CD4-positive, alpha-beta memory T cell (primary cell): ENCODE measurements around the gene EIPR1. TPM values are rescaled to one million over a fixed set of nuclear protein-coding genes. Genes with fewer than 3 reads are reported as not detected.

ENCODE experiments used
- CTCF ChIA-PET: fragments of 350-600 bp; sonication (Branson Sonifier 250); formaldehyde crosslinking; loops from one replicate; lab custom pipeline; 2021; ENCODE audit warnings: inconsistent platforms; ENCODE audit not compliant: partially characterized antibody; lab: Charles Lee
- POLR2A ChIA-PET: fragments of 350-600 bp; sonication (Branson Sonifier 250); formaldehyde crosslinking; loops from one replicate; lab custom pipeline; 2021; ENCODE audit not compliant: partially characterized antibody; lab: Charles Lee
- DNase-seq, 5 donors: peaks; one replicate each; pipeline versions ENCODE4 v3.0.0 to v3.0.0-alpha.2; 2020 to 2022; ENCODE audit warnings: mixed read lengths in 1 of 5
- H3K27ac ChIP-seq: one replicate; pipeline ENCODE4 v1.7.0; 2013; ENCODE audit warnings: low read depth, low read length
- H3K27me3 ChIP-seq: 2 replicates; pipeline ENCODE4 v1.7.0; 2013; ENCODE audit warnings: mild to moderate bottlenecking, low read length, moderate library complexity; ENCODE audit not compliant: insufficient read depth
- H3K36me3 ChIP-seq: 2 replicates; pipeline ENCODE4 v1.7.0; 2013; ENCODE audit warnings: mild to moderate bottlenecking, low read length, moderate library complexity; ENCODE audit not compliant: insufficient read depth
- H3K4me1 ChIP-seq: 2 replicates; pipeline ENCODE4 v1.7.0; 2013; ENCODE audit warnings: mild to moderate bottlenecking, low read length, moderate library complexity; ENCODE audit not compliant: insufficient read depth
- H3K4me3 ChIP-seq, 2 donors: one replicate each; pipeline ENCODE4 v1.7.0; 2013; ENCODE audit warnings: low read length in 2 of 2, mild to moderate bottlenecking in 1 of 2
- H3K9me3 ChIP-seq, 2 donors: one replicate each; pipeline ENCODE4 v1.7.0; 2013; ENCODE audit warnings: low read length in 2 of 2, control low read depth in 1 of 2; ENCODE audit not compliant: control insufficient read depth in 1 of 2
- H3K27ac Mint-ChIP-seq, 7 donors: one replicate each; pipeline ENCODE4 v1.8.0; 2020 to 2021; ENCODE audit warnings: mixed read lengths in 7 of 7, mild to moderate bottlenecking in 6 of 7, inconsistent platforms in 3 of 7, moderate library complexity in 3 of 7
- H3K27me3 Mint-ChIP-seq, 2 donors: one replicate each; pipeline ENCODE4 v1.8.0; 2020 to 2021; ENCODE audit warnings: mixed read lengths in 2 of 2
- H3K36me3 Mint-ChIP-seq, 2 donors: one replicate each; pipeline ENCODE4 v1.8.0; 2020 to 2021; ENCODE audit warnings: mixed read lengths in 2 of 2, inconsistent platforms in 1 of 2, mild to moderate bottlenecking in 1 of 2
- H3K4me1 Mint-ChIP-seq, 4 donors: one replicate each; pipeline ENCODE4 v1.8.0; 2020 to 2021; ENCODE audit warnings: mixed read lengths in 4 of 4, mild to moderate bottlenecking in 1 of 4
- H3K4me3 Mint-ChIP-seq, 8 donors: one replicate each; pipeline ENCODE4 v1.8.0; 2020 to 2021; ENCODE audit warnings: mixed read lengths in 8 of 8, mild to moderate bottlenecking in 7 of 8, moderate library complexity in 6 of 8, inconsistent platforms in 3 of 8
- H3K9me3 Mint-ChIP-seq, 8 donors: one replicate each; pipeline ENCODE4 v1.8.0; 2020 to 2021; ENCODE audit warnings: mixed read lengths in 8 of 8, mild to moderate bottlenecking in 5 of 8, inconsistent platforms in 3 of 8, moderate library complexity in 1 of 8
- intact Hi-C: fragments of 100-400 bp; cut with micrococcal nuclease; formaldehyde crosslinking; loops from one replicate; pipeline ENCODE4 v1.15.1; 2023
- polyA plus RNA-seq, 2 donors: library from polyadenylated mRNA; unstranded; fragments of 300-500 nt; fragmentation: Illumina TruSeq; gene quantifications; one replicate each; pipeline ENCODE4 v1.2.3, GENCODE V29; 2021
- total RNA-seq, 2 experiments: library from RNA; stranded (reverse); gene quantifications; one replicate each; pipeline ENCODE4 v1.2.3, GENCODE V29; 2021

Gene EIPR1
- total and polyA plus RNA-seq, 4 experiments from 2014 or later, result 18.2 to 48.0 (median 26.2) TPM

DNA sequence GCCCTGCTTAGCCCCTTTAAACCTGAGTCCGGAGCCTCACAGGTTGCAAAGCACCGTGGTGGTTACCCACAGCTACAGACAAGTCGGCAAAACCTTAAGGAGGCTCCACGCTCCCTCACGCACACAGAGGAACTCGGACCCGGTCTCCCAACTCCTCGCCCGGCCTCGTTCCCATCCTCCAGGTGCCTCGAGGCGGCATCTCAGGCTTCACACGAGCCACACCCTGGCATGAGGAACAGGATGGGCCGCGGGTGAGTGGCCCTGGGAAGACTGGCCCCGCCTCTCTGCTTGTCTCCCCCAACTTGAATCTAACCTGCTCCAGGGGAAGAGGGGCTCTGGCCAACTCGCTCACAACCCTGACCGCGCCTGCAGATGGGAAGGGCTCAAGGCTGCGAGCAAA is 97.4 kb downstream of the EIPR1 start:
- H3K36me3 ChIP-seq, result no peaks in the 10 kb centered on the region
- Mint-ChIP-seq H3K27ac (no peak overlapping the region), H3K4me1 (peaks cover 0 to 18% (median 0%) of the 10 kb centered on the region in 4 donors), H3K27me3 (no peaks in the 10 kb centered on the region), H3K9me3 (peaks cover 3 to 17% (median 12%) of the 10 kb centered on the region in 8 donors), H3K36me3 (peaks cover 31 to 49% of the 10 kb centered on the region in 2 donors), H3K4me3 (no peak overlapping the region)
- intact Hi-C loops, result no loop called here
- ChIA-PET CTCF (no interaction called here), POLR2A (no interaction called here)
- no peak overlapping the region for H3K27ac ChIP-seq
- H3K9me3 ChIP-seq, result no peaks in the 10 kb centered on the region
- no peaks in the 10 kb centered on the region for H3K27me3 ChIP-seq
- no peak for DNase-seq
- no peaks in the 10 kb centered on the region for H3K4me1 ChIP-seq
- no peak overlapping the region for H3K4me3 ChIP-seq

DNA sequence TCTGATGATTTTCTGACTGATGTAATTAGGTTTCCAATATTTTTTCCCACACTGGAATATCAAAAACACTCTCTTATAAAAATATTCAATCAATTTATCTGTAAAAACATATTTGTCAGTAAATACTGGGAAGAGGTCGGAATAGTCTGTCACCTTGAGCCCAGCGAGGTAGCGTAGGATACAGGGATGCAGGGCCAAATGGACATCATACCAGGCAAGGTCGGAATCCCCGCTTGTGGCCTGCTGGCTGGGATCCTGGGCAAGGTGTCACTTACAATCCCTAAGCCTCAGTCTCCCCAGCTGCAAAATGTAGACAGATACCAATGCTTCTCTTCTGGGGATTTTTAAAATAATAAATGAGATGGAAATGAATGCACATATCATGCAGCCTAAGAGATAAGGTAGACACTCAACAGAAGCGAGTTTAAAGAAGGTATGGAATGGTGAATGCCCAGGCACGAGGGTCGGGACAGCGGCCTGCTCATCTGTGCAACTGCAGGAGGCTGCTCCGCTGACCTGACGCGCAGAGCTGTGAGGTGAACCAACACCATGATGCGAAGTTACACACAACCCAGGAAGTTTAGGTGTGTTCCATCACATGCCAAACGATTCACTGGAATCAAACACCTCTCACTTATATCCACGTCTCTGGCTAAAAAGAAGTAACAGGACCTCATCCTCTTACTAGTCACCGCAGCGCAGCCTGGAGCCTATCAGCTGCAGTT is 98.2 kb downstream of the EIPR1 start:
- no peak overlapping the region for H3K4me3 ChIP-seq
- DNase-seq, result no peak
- ChIA-PET POLR2A (no interaction called here), CTCF (no interaction called here)
- H3K27ac ChIP-seq, result no peak overlapping the region
- no peaks in the 10 kb centered on the region for H3K36me3 ChIP-seq
- no peaks in the 10 kb centered on the region for H3K27me3 ChIP-seq
- H3K36me3 Mint-ChIP-seq, result peaks cover 35 to 51% of the 10 kb centered on the region in 2 donors
- H3K27me3 Mint-ChIP-seq, result no peaks in the 10 kb centered on the region
- peaks cover 3 to 24% (median 19%) of the 10 kb centered on the region in 8 donors for H3K9me3 Mint-ChIP-seq
- no peak overlapping the region for H3K4me3 Mint-ChIP-seq
- no peaks in the 10 kb centered on the region for H3K4me1 ChIP-seq
- H3K27ac Mint-ChIP-seq, result no peak overlapping the region
- intact Hi-C loops, result no loop called here
- peaks cover 0 to 12% (median 0%) of the 10 kb centered on the region in 4 donors for H3K4me1 Mint-ChIP-seq
- H3K9me3 ChIP-seq, result no peaks in the 10 kb centered on the region

DNA sequence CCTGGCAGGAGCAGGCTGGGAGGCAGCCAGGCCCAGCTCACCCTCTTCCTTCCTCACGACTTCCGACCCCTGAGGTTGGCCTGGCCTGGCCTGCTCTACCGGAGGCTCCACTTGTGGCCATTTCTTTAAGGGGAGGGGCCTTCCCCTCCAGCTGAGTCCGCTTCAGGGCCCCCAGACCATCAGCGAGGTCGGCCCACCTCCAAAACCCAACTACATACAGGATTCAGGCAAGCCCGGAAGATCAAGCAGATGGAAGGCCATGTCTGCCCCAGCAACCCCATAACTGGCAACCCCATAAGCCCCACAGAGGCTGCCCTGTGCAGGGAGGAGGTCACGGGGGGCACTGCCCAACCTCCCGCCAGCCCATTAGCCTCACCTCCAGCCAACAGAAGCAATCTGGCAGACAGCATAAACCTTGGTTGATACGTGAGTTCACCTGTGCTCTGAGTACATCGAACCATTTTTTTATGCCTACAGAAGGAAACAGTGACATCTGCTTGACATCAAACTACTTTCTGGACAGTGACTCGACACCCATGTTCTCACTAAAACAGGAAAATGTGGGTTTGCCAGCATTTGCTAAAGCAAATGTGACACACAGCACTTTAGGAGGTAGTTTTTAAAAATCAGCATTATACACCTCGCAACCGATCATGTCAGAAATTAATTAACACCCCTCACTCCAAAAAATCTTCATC is 98.9 kb downstream of the EIPR1 start:
- Histone ChIP-seq H3K4me1 (no peaks in the 10 kb centered on the region), H3K4me3 (no peak overlapping the region), H3K9me3 (no peaks in the 10 kb centered on the region), H3K36me3 (no peaks in the 10 kb centered on the region), H3K27ac (no peak overlapping the region), H3K27me3 (no peaks in the 10 kb centered on the region)
- peaks cover 3 to 27% (median 19%) of the 10 kb centered on the region in 8 donors for H3K9me3 Mint-ChIP-seq
- ChIA-PET POLR2A (no interaction called here), CTCF (no interaction called here)
- peaks cover 0 to 15% (median 0%) of the 10 kb centered on the region in 4 donors for H3K4me1 Mint-ChIP-seq
- DNase-seq, result no peak
- H3K4me3 Mint-ChIP-seq, result no peak overlapping the region
- H3K27ac Mint-ChIP-seq, result peak overlapping the region in 2 of 7 donors; percentile 10 to 53
- no peaks in the 10 kb centered on the region for H3K27me3 Mint-ChIP-seq
- intact Hi-C loops, result no loop called here
- peaks cover 38 to 59% of the 10 kb centered on the region in 2 donors for H3K36me3 Mint-ChIP-seq

DNA sequence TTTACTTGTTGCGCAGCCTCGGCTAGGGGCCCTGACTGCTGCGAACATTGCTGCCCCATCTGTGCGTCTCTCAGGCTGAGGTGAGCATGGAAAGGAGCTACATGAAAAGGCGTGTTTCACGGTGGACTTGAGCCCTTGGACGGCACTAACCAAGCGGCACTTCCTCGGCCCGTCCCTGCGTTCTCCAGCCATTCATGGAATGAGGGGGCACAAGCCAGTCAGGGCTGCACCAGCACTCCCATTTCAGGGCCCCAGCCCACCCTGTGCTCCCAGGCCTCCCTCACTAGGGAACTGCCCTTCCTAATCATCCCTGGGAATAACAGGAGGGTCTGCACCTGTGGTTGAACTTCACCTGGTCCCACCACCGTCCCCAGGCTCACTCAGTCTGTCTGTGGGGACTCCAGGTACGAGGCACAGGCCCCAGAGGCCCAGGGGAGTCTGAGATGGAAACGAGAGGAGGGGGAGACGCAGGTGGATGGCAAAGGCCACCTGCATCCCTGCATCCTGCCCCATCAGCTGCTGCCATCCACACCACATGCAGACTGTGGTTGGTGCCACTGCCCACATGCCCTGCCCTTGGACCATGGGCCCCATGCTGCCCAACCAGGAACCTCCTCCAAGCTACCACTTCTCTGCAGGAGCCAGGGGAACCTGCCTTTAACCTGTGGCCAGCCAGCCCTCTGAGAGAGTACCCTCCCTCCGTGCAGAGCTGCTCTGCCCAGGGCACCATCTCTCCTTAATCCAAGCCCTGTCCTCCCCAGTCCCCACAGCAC is 99.7 kb downstream of the EIPR1 start:
- intact Hi-C loops, result no loop called here
- POLR2A ChIA-PET, result no interaction called here
- Mint-ChIP-seq H3K36me3 (peaks cover 37 to 62% of the 10 kb centered on the region in 2 donors), H3K27ac (no peak overlapping the region), H3K4me1 (peaks cover 0 to 10% (median 0%) of the 10 kb centered on the region in 4 donors), H3K27me3 (no peaks in the 10 kb centered on the region), H3K9me3 (peaks cover 3 to 27% (median 19%) of the 10 kb centered on the region in 8 donors), H3K4me3 (no peak overlapping the region)
- Histone ChIP-seq H3K27me3 (no peaks in the 10 kb centered on the region), H3K27ac (no peak overlapping the region), H3K4me3 (no peak overlapping the region), H3K9me3 (no peaks in the 10 kb centered on the region), H3K4me1 (no peaks in the 10 kb centered on the region), H3K36me3 (no peaks in the 10 kb centered on the region)
- no peak for DNase-seq
- CTCF ChIA-PET, result no interaction called here

DNA sequence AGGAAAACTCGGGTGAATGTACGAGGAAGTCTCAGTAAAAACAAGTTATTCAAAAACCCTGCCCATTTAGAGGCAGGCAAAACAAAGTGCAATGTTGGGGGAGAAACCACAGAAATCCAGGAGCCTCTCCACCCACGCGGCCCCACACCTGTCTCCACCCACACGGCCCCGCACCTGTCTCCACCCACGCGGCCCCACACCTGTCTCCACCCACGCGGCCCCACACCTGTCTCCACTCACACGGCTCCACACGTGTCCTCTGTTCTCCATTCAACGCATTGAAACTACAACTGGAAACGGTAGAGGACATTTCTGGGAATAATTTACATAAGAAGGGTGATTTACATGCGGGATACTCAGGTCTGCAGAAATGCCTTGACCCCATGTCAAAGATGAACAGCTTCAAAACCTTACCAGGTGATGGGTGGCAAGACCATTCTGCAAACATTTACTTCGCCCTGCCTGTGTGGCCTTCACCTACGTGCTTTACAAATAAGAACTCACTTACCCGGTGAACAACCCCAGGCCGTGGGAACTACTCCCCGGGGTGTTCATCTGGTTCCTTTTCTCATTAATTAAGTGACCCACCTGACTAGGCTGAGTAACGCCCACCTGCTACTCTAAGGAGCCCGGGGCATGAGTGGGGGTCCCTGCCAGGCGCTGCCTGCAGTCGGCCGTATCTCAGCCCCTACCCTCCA is 100.4 kb downstream of the EIPR1 start:
- peaks cover 34 to 69% of the 10 kb centered on the region in 2 donors for H3K36me3 Mint-ChIP-seq
- peak overlapping the region in 1 of 7 donors; percentile 2 for H3K27ac Mint-ChIP-seq
- Histone ChIP-seq H3K36me3 (no peaks in the 10 kb centered on the region), H3K27ac (no peak overlapping the region), H3K9me3 (no peaks in the 10 kb centered on the region), H3K4me3 (no peak overlapping the region), H3K4me1 (no peaks in the 10 kb centered on the region), H3K27me3 (no peaks in the 10 kb centered on the region)
- peaks cover 3 to 27% (median 19%) of the 10 kb centered on the region in 8 donors for H3K9me3 Mint-ChIP-seq
- POLR2A ChIA-PET, result no interaction called here
- H3K27me3 Mint-ChIP-seq, result no peaks in the 10 kb centered on the region
- H3K4me3 Mint-ChIP-seq, result no peak overlapping the region
- intact Hi-C loops, result no loop called here
- CTCF ChIA-PET, result no interaction called here
- no peak for DNase-seq
- H3K4me1 Mint-ChIP-seq, result peaks cover 0 to 9% (median under 1%) of the 10 kb centered on the region in 4 donors

DNA sequence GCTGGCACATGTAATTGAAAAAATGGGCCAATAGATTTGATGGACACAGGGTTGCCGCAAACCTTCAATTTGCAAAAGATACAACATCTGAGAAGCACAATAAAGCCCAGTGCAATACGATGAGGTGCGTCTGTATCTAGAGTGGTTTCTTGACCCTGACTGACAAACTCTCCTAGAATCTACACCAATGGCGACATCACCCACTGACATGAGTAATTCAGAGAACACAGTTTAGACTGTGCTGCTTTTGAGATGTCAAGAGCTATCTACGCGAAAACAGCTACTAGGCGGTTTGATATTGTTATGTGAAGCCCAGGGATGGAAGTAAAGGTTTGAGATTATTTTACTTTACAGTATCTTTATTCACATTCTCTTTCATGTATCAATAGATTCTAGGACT is 104.9 kb downstream of the EIPR1 start:
- peaks cover 25 to 55% of the 10 kb centered on the region in 2 donors for H3K36me3 Mint-ChIP-seq
- POLR2A ChIA-PET, result no interaction called here
- no peaks in the 10 kb centered on the region for H3K27me3 Mint-ChIP-seq
- CTCF ChIA-PET, result interaction anchor here (1.3 kb wide), 1 partner anchor 75 kb away, joined by 3 read pairs; no protein-coding TSS in a partner anchor
- H3K36me3 ChIP-seq, result no peaks in the 10 kb centered on the region
- no peak overlapping the region for H3K27ac ChIP-seq
- no peak overlapping the region for H3K27ac Mint-ChIP-seq
- no peak for DNase-seq
- H3K9me3 Mint-ChIP-seq, result peaks cover 3 to 27% (median 18%) of the 10 kb centered on the region in 8 donors
- no peaks in the 10 kb centered on the region for H3K27me3 ChIP-seq
- intact Hi-C loops, result no loop called here
- no peak overlapping the region for H3K4me3 ChIP-seq
- H3K4me1 ChIP-seq, result no peaks in the 10 kb centered on the region
- H3K9me3 ChIP-seq, result no peaks in the 10 kb centered on the region
- peaks cover 0 to 4% (median under 1%) of the 10 kb centered on the region in 4 donors for H3K4me1 Mint-ChIP-seq
- H3K4me3 Mint-ChIP-seq, result no peak overlapping the region
